ENCODE measurements around the gene DHRS9. TPM values are rescaled to one million over a fixed set of nuclear protein-coding genes. Genes with fewer than 3 reads are reported as not detected.

DHRS9 gene
- total RNA-seq: not detected

DNA sequence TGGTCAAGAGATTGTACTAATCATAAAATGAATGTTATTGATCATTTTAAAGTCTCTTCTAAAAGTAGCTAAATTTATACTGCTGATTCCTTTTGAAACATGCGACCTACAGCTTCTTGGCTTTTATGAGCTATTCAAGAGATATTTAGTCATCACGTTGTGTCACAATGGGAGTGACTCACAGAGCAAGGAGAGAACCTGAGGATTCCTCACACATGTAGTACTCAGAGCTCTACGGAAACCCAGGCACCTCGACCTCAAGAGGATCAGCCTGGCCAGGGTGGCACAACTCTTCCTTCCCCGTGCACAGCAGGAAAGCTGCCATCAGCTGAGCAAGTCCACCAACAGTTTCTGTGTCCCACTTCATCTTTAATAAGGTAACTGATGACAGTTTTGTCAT lies at the start of gene DHRS9:
DHRS9 (plus strand) TSS at position 223 of the 400 bp plus-strand sequence. CDS start 12,019 bp downstream, outside the sequence.
- Mint-ChIP-seq H3K27me3 (peaks cover 7% of the 10 kb centered on the region), H3K4me3 (no peak within 1 kb of the TSS), H3K36me3 (peaks cover 3% of the 10 kb centered on the region), H3K27ac (no peak within 1 kb of the TSS), H3K4me1 (peaks cover 22% of the 10 kb centered on the region), H3K9me3 (peaks cover 7% of the 10 kb centered on the region)
- DNase-seq: no peak

- no peak for DNase-seq
- Mint-ChIP-seq H3K9me3 (no peaks in the 10 kb centered on the region), H3K4me3 (no peak overlapping the region), H3K27me3 (no peaks in the 10 kb centered on the region), H3K4me1 (peaks cover 8% of the 10 kb centered on the region), H3K36me3 (no peaks in the 10 kb centered on the region), H3K27ac (no peak overlapping the region)
These were observed 46.2 kb upstream of the DHRS9 start for GRCh38 chr2:169023161-169023560.

DNA sequence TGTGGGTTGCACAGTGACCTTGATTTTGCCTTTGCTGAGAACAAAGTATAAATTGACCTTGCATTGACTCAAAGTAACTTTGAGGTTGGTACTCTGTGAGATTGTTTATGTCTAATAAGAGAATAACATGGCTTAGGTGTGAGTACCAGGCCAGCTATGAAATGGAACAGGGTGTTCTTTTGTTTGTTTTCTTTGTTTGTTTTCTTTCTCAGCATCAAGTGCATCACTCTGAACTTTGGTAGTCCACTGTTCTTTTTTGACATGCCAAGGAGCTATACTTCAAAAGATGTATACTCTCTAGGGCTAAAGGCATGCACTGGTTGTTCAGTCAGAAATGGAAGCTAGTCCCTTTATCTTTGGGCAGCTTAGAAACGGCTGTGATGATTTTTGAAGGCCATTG lies 43.3 kb upstream of the DHRS9 start:
- H3K4me3 Mint-ChIP-seq: no peak overlapping the region
- H3K9me3 Mint-ChIP-seq: no peaks in the 10 kb centered on the region
- H3K36me3 Mint-ChIP-seq: no peaks in the 10 kb centered on the region
- no peak overlapping the region for H3K27ac Mint-ChIP-seq
- DNase-seq: no peak
- H3K27me3 Mint-ChIP-seq: no peaks in the 10 kb centered on the region
- H3K4me1 Mint-ChIP-seq: peaks cover 8% of the 10 kb centered on the region

DNA sequence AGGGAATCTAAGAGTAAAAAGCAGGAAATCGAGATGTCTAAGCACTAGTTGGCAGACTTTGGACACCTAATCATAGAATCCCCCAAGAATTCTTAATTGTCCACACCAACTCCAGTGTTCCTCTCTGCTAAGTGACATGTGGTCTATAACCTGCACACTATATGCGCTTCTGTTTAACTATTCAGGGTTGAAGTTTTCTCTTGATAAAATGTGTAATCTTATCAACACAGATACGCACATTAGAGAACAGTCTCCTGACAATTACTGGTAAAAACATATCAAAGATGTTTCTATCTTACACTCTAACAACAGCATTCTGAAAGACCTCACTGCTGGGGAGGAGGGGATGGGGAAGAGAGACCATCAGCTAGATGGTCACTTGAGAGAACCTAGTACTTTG lies 42.1 kb upstream of the DHRS9 start:
- DNase-seq: no peak
- Mint-ChIP-seq H3K4me1 (peaks cover 8% of the 10 kb centered on the region), H3K4me3 (no peak overlapping the region), H3K9me3 (no peaks in the 10 kb centered on the region), H3K27me3 (no peaks in the 10 kb centered on the region), H3K36me3 (no peaks in the 10 kb centered on the region), H3K27ac (no peak overlapping the region)

GRCh38 chr2:169029341-169029740 lies 40.0 kb upstream of the DHRS9 start:
- DNase-seq: no peak
- Mint-ChIP-seq H3K9me3 (peaks cover 3% of the 10 kb centered on the region), H3K27me3 (no peaks in the 10 kb centered on the region), H3K4me1 (peaks cover 9% of the 10 kb centered on the region), H3K27ac (no peak overlapping the region), H3K36me3 (no peaks in the 10 kb centered on the region), H3K4me3 (no peak overlapping the region)

GRCh38 chr2:169031202-169031601 lies 38.2 kb upstream of the DHRS9 start, which contains the start of gene ABCB11:
Gene ABCB11, minus strand, starts transcription at chr2:169031324. Its CDS starts 13,199 bp downstream, at chr2:169018125.
- DNase-seq: no peak
- no peaks in the 10 kb centered on the region for H3K27me3 Mint-ChIP-seq
- H3K4me1 Mint-ChIP-seq: peaks cover 2% of the 10 kb centered on the region
- H3K4me3 Mint-ChIP-seq: no peak within 1 kb of the TSS
- peaks cover 6% of the 10 kb centered on the region for H3K9me3 Mint-ChIP-seq
- no peak within 1 kb of the TSS for H3K27ac Mint-ChIP-seq
- H3K36me3 Mint-ChIP-seq: no peaks in the 10 kb centered on the region

- H3K4me1 Mint-ChIP-seq: peaks cover 5% of the 10 kb centered on the region
- no peak overlapping the region for H3K27ac Mint-ChIP-seq
- no peak overlapping the region for H3K4me3 Mint-ChIP-seq
- H3K36me3 Mint-ChIP-seq: no peaks in the 10 kb centered on the region
- H3K27me3 Mint-ChIP-seq: no peaks in the 10 kb centered on the region
- DNase-seq: no peak
- H3K9me3 Mint-ChIP-seq: peaks cover 6% of the 10 kb centered on the region
These were observed 35.1 kb upstream of the DHRS9 start for GRCh38 chr2:169034256-169034655.

DNA sequence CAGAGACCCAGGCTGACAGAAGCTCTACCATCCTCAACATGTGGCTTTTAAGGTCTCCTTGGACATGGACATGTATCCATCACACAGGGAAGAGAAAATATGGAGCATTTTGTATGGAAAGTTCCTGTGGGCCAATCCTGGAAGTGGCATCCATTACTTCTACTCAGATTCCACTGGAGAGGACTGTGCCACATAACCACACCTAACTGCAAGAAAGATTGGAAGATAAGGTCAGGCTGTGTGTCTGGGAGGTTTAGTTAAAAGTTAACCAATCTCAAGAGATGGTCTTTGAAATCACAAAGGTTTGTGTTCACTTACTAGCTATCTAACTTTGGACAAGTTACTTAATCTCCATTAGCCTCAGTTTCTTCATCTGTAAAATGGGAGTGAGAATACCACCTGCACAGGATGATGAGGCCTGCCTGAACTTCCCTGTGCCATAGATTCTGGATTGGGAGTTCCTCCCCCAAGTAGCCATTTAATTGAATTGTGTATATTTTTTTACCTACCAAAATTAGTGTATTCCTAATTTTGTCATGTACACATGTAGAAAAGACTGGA lies 34.3 kb upstream of the DHRS9 start:
- H3K27ac Mint-ChIP-seq: no peak overlapping the region
- peaks cover 5% of the 10 kb centered on the region for H3K4me1 Mint-ChIP-seq
- no peaks in the 10 kb centered on the region for H3K27me3 Mint-ChIP-seq
- no peak overlapping the region for H3K4me3 Mint-ChIP-seq
- no peak for DNase-seq
- no peaks in the 10 kb centered on the region for H3K36me3 Mint-ChIP-seq
- peaks cover 6% of the 10 kb centered on the region for H3K9me3 Mint-ChIP-seq

GRCh38 chr2:169035887-169036286 lies 33.5 kb upstream of the DHRS9 start:
- Mint-ChIP-seq H3K4me1 (peaks cover 5% of the 10 kb centered on the region), H3K36me3 (no peaks in the 10 kb centered on the region), H3K27ac (no peak overlapping the region), H3K9me3 (peaks cover 6% of the 10 kb centered on the region), H3K27me3 (no peaks in the 10 kb centered on the region), H3K4me3 (no peak overlapping the region)
- no peak for DNase-seq

- Mint-ChIP-seq H3K4me1 (peaks cover 5% of the 10 kb centered on the region), H3K4me3 (no peak overlapping the region), H3K27ac (no peak overlapping the region), H3K9me3 (peaks cover 9% of the 10 kb centered on the region), H3K27me3 (no peaks in the 10 kb centered on the region), H3K36me3 (no peaks in the 10 kb centered on the region)
- DNase-seq: no peak
These were observed 32.5 kb upstream of the DHRS9 start for GRCh38 chr2:169036736-169037440.

DNA sequence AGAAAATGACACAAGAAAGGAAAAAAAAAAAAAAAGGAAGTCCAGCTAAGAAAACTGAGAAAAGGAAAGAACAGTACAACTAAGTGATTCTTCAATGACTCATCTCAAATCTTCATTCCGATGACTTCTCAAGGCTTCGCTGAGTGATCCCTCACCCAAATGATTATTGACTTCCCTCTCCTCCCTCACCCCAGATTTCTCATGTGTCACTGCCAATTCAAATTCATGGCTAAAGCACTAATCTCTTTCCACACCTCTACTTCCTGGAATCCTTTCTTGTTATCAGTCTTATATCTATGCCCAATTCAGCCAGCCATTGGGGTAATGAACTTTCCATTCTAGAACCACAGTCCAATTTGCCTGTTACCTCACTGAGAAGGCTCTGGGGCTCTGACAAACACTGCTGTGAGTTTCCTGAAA lies 31.0 kb upstream of the DHRS9 start:
- H3K27me3 Mint-ChIP-seq: no peaks in the 10 kb centered on the region
- H3K4me1 Mint-ChIP-seq: peaks cover 5% of the 10 kb centered on the region
- H3K36me3 Mint-ChIP-seq: no peaks in the 10 kb centered on the region
- no peak overlapping the region for H3K27ac Mint-ChIP-seq
- no peak overlapping the region for H3K4me3 Mint-ChIP-seq
- peaks cover 18% of the 10 kb centered on the region for H3K9me3 Mint-ChIP-seq
- DNase-seq: no peak

GRCh38 chr2:169039702-169040101 lies 29.7 kb upstream of the DHRS9 start:
- no peak for DNase-seq
- Mint-ChIP-seq H3K36me3 (no peaks in the 10 kb centered on the region), H3K9me3 (peaks cover 20% of the 10 kb centered on the region), H3K27me3 (no peaks in the 10 kb centered on the region), H3K4me3 (no peak overlapping the region), H3K4me1 (peaks cover 4% of the 10 kb centered on the region), H3K27ac (no peak overlapping the region)

DNA sequence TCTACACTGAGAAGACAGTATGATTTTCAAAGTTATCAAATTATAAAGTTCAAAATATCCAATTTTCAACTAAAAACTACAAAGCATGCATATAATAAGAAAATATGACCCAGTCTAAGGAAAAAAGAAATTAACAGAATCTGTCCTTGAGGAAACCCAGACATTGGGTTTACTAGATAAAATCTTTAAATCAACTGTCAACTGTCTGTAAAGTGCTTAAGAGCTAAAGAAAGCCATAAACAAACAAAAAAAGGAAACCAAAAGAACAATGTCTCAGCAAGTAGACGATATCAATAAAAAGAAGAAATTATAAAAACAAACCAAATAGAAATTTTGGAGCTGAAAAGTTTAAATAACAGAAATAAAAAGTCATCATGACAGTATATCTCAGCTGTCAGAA lies 27.8 kb upstream of the DHRS9 start:
- Mint-ChIP-seq H3K4me3 (no peak overlapping the region), H3K27me3 (peaks cover 3% of the 10 kb centered on the region), H3K36me3 (no peaks in the 10 kb centered on the region), H3K27ac (no peak overlapping the region), H3K9me3 (peaks cover 18% of the 10 kb centered on the region), H3K4me1 (peaks cover 4% of the 10 kb centered on the region)
- DNase-seq: no peak

DNA sequence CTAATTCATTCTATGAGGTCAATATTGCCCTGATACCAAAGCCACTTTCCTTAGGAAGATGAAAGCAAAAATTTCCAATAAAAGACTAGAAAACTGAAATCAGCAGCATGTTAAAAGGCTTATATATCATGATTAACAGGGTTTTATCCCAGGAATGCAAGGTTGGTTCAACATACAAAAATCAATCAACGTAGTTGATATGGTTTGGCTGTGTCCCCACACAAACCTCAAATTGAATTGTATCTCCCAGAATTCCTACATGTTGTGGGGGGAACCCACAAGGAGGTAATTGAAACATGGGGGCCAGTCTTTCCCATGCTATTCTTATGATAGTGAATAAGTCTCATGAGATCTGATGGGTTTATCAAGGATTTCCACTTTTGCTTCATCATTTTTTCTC lies 26.5 kb upstream of the DHRS9 start:
- H3K9me3 Mint-ChIP-seq: peaks cover 18% of the 10 kb centered on the region
- H3K27ac Mint-ChIP-seq: no peak overlapping the region
- H3K4me3 Mint-ChIP-seq: no peak overlapping the region
- H3K36me3 Mint-ChIP-seq: no peaks in the 10 kb centered on the region
- H3K27me3 Mint-ChIP-seq: peaks cover 3% of the 10 kb centered on the region
- no peak for DNase-seq
- peaks cover 4% of the 10 kb centered on the region for H3K4me1 Mint-ChIP-seq

DNA sequence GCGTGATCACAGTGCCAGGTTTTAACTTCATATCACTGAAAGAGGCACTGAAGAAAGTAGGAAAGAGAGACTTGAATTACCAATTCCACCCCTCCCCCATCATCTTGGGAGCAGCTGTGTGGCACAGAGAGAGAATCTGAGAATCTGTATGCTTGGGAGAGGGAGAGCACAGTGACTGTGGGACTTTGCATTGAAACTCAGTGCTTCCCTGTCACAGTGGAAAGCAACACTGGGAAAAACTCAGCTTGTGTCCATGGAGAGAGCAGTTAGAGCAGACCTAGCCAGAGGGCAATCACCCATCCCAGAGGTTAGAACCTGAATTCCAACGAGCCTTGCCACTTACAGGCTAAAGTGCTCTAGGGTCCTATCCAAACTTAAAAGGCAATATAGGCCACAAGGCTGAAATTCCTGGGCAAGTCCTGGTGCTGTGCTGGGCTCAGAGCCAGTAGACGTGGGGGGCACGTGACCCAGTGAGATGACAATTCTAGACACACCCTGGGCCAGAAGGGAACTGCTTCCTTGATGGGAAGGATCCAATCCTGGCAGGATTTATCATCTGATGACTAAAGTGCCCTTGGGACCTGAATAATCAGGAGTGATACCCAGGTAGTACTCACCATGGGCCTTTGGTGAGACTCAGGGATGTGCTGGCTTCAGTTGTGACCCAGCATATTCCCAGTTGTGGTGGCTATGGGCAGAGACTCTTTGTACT lies 22.8 kb upstream of the DHRS9 start:
- Mint-ChIP-seq H3K27me3 (peaks cover 3% of the 10 kb centered on the region), H3K4me1 (no peaks in the 10 kb centered on the region), H3K27ac (no peak overlapping the region), H3K9me3 (peaks cover 17% of the 10 kb centered on the region), H3K4me3 (no peak overlapping the region), H3K36me3 (no peaks in the 10 kb centered on the region)
- DNase-seq: no peak
